SK-N-SH treated with all-trans-retinoic acid at 6 μM for 48 hours (cell line): Measurements from ENCODE around the gene TAF1C.

Source experiments
- ARNTL ChIP-seq: fragments of 450-650 bp; formaldehyde crosslinking; IDR thresholded peaks from 2 replicates; pipeline ENCODE4 v1.5.0; 2020; ENCODE audit warnings: low read depth, mild to moderate bottlenecking, moderate library complexity, borderline replicate concordance
- CREB5 ChIP-seq: fragments of 250-450 bp; sonication (Bioruptor Pico); IDR thresholded peaks from 2 replicates; pipeline ENCODE4 v1.5.1; 2020; ENCODE audit warnings: low read depth, mild to moderate bottlenecking, moderate library complexity
- CSDC2 ChIP-seq: fragments of 250-450 bp; sonication (Bioruptor Pico); IDR thresholded peaks from 2 replicates; pipeline ENCODE4 v1.5.0; 2020; ENCODE audit warnings: mild to moderate bottlenecking, moderate library complexity
- ESRRG ChIP-seq: fragments of 250-450 bp; sonication (Bioruptor Pico); IDR thresholded peaks from 2 replicates; pipeline ENCODE4 v1.6.1; 2021; ENCODE audit warnings: mild to moderate bottlenecking
- GLIS3 ChIP-seq: fragments of 250-450 bp; sonication (Bioruptor Pico); IDR thresholded peaks from 2 replicates; pipeline ENCODE4 v1.5.0; 2020; ENCODE audit warnings: mild to moderate bottlenecking, moderate library complexity
- OSR1 ChIP-seq: fragments of 250-450 bp; sonication (Bioruptor Pico); IDR thresholded peaks from 2 replicates; pipeline ENCODE4 v1.8.0; 2022; ENCODE audit warnings: moderate library complexity, mild to moderate bottlenecking, inconsistent platforms
- PATZ1 ChIP-seq: fragments of 250-450 bp; sonication (Bioruptor Pico); IDR thresholded peaks from 2 replicates; pipeline ENCODE4 v1.8.0; 2020; ENCODE audit warnings: mild to moderate bottlenecking, moderate library complexity, borderline replicate concordance
- POU6F1 ChIP-seq: fragments of 250-450 bp; sonication (Bioruptor Pico); IDR thresholded peaks from 2 replicates; pipeline ENCODE4 v1.8.0; 2021; ENCODE audit warnings: low read depth, mild to moderate bottlenecking, moderate library complexity, borderline replicate concordance
- RARB ChIP-seq: fragments of 250-450 bp; sonication (Bioruptor Pico); IDR thresholded peaks from 2 replicates; pipeline ENCODE4 v1.8.0; 2021; ENCODE audit warnings: mild to moderate bottlenecking, moderate library complexity
- TOX ChIP-seq: fragments of 250-450 bp; sonication (Bioruptor Pico); IDR thresholded peaks from 2 replicates; pipeline ENCODE4 v1.8.0; 2021; ENCODE audit warnings: mild to moderate bottlenecking, moderate library complexity, borderline replicate concordance
- ZC3H10 ChIP-seq: fragments of 250-450 bp; sonication (Bioruptor Pico); IDR thresholded peaks from 2 replicates; pipeline ENCODE4 v1.5.1; 2021; ENCODE audit warnings: mild to moderate bottlenecking, moderate library complexity
- ZFP3 ChIP-seq: fragments of 250-450 bp; sonication (Bioruptor Pico); IDR thresholded peaks from 2 replicates; pipeline ENCODE4 v1.5.0; 2020; ENCODE audit warnings: mild to moderate bottlenecking, moderate library complexity
- ZFP30 ChIP-seq: fragments of 450-650 bp; formaldehyde crosslinking; IDR thresholded peaks from 2 replicates; pipeline ENCODE4 v1.5.0; 2022; ENCODE audit warnings: mild to moderate bottlenecking, moderate library complexity
- ZNF70 ChIP-seq: fragments of 450-650 bp; formaldehyde crosslinking; IDR thresholded peaks from 2 replicates; pipeline ENCODE4 v1.5.0; 2020; ENCODE audit warnings: mild to moderate bottlenecking, moderate library complexity

- no peak for TF ChIP-seq ESRRG (CRISPR knock-in tag)
- no peak for TF ChIP-seq CSDC2
- TF ChIP-seq TOX (CRISPR knock-in tag) = no peak
- TF ChIP-seq POU6F1 = no peak
- TF ChIP-seq PATZ1 (CRISPR knock-in tag) = no peak
- TF ChIP-seq GLIS3 (CRISPR knock-in tag) = no peak
- no peak for TF ChIP-seq ZFP3 (CRISPR knock-in tag)
- no peak for TF ChIP-seq OSR1 (CRISPR knock-in tag)
- TF ChIP-seq ZNF70 = no peak
- TF ChIP-seq CREB5 = no peak
- no peak for TF ChIP-seq RARB (CRISPR knock-in tag)
- TF ChIP-seq ZFP30 (CRISPR knock-in tag) = no peak
- no peak for TF ChIP-seq ZC3H10 (CRISPR knock-in tag)
- TF ChIP-seq ARNTL (CRISPR knock-in tag) = no peak
Observed at GRCh38 chr16:84218176-84218823, 31.4 kb upstream of the TAF1C start.
